Esophagus muscularis mucosa (tissue), 4 donors: ENCODE data around the gene OR52R1. TPM values are rescaled to one million over a fixed set of nuclear protein-coding genes. Genes with fewer than 3 reads are reported as not detected.

Experiments used
- DNase-seq: peaks from one replicate; pipeline ENCODE4 v3.0.0-alpha.2; 2017; ENCODE audit errors: extremely low spot score
- H3K27ac ChIP-seq, 4 donors: fragments of 200-600 bp; sonication (generic); replicated peaks in 1 of 4; 1 replicate in 3 of 4; 2 replicates in 1 of 4; pipeline ENCODE4 v1.5.1; 2016 to 2019; ENCODE audit warnings: mild to moderate bottlenecking in 1 of 4
- H3K27me3 ChIP-seq, 4 donors: fragments of 200-600 bp; sonication (generic); one replicate each; pipeline versions ENCODE4 v1.5.1 to v1.6.0; 2016 to 2019
- H3K36me3 ChIP-seq, 4 donors: fragments of 200-600 bp; sonication (generic); one replicate each; pipeline ENCODE4 v1.5.1; 2016 to 2019
- H3K4me1 ChIP-seq, 4 donors: fragments of 200-600 bp; sonication (generic); one replicate each; pipeline ENCODE4 v1.5.1; 2016 to 2019
- H3K4me3 ChIP-seq, 4 donors: fragments of 200-600 bp; sonication (generic); 1 replicate in 2 of 4; 2 replicates in 2 of 4; pipeline ENCODE4 v1.5.1; 2016 to 2019; ENCODE audit warnings: mild to moderate bottlenecking in 4 of 4, moderate library complexity in 1 of 4
- H3K9me3 ChIP-seq, 4 donors: fragments of 200-600 bp; sonication (generic); 1 replicate in 3 of 4; 2 replicates in 1 of 4; pipeline ENCODE4 v1.5.1; 2016 to 2019
- CTCF ChIP-seq, 3 experiments: fragments of 200-600 bp in 2 of 3; fragments of 450-650 bp in 1 of 3; sonication (generic) in 2 of 3; IDR thresholded peaks; one replicate each; pipeline ENCODE4 v1.5.1; 2017 to 2019; ENCODE audit warnings: antibody characterized with exemption in 3 of 3, mild to moderate bottlenecking in 2 of 3, moderate library complexity in 1 of 3
- EP300 ChIP-seq: sonication (generic); formaldehyde crosslinking; IDR thresholded peaks from one replicate; pipeline ENCODE4 v1.6.1; 2017; ENCODE audit warnings: antibody characterized with exemption
- POLR2A ChIP-seq: fragments of 450-650 bp; IDR thresholded peaks from one replicate; pipeline ENCODE4 v1.6.1; 2017; ENCODE audit warnings: antibody characterized with exemption, moderate library complexity, mild to moderate bottlenecking, low read depth
- POLR2AphosphoS5 ChIP-seq, 2 donors: sonication (generic); formaldehyde crosslinking; IDR thresholded peaks; one replicate each; pipeline ENCODE4 v1.6.1; 2017; ENCODE audit warnings: antibody characterized with exemption in 2 of 2
- WGBS: methylation state at CpG from one replicate; pipeline ENCODE4 v1.1.5; 2018; 5-methylcytosine and 5-hydroxymethylcytosine counted together
- intact Hi-C: fragments of 100-400 bp; cut with DNase I; formaldehyde crosslinking; loops from one replicate; pipeline ENCODE4 v1.15.1; 2023
- total RNA-seq, 4 donors: library from RNA; depleted of rRNA; stranded (reverse); fragments of >200 nt; gene quantifications; one replicate each; pipeline versions ENCODE4 v1.1.0 to v1.2.1, GENCODE V29; 2016

OR52R1 gene
- total RNA-seq, 4 donors from 2014 or later, result not detected

GRCh38 chr11:4830909-4831308 lies 26.7 kb upstream of the OR52R1 start:
- TF ChIP-seq EP300 (no peak), POLR2A (no peak), CTCF (IDR thresholded peaks at IDR 0.05) (no peak), POLR2AphosphoS5 (IDR thresholded peaks at IDR 0.05) (no peak)
- WGBS, result 53% methylated on average over 2 of the region's 2 CpGs
- H3K27ac ChIP-seq, result no peak overlapping the region
- no peaks in the 10 kb centered on the region for H3K36me3 ChIP-seq
- H3K4me3 ChIP-seq, result no peak overlapping the region
- no peaks in the 10 kb centered on the region for H3K4me1 ChIP-seq
- intact Hi-C loops, result no loop called here
- H3K27me3 ChIP-seq, result no peaks in the 10 kb centered on the region
- no peak for DNase-seq
- no peaks in the 10 kb centered on the region for H3K9me3 ChIP-seq

DNA sequence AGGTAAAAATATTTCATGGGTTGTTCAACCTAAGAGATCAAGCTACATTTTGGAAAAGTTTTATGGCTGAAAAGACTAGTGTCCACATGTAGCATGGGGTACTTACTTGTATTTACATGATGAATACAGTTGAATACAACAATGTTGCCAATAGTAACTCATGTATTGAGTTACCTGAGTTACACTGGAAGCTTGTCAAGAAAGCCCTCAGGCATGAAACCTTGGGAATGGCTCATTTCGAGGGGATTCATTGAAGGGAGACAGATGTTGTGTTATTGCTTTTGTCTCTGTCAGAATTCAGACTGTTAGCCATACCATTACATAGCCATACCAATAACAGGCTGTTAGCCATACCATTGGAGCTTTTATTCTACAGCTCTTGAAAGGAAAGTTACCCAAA lies 26.2 kb upstream of the OR52R1 start:
- TF ChIP-seq CTCF (IDR thresholded peaks at IDR 0.05), result no peak
- Histone ChIP-seq H3K27ac (no peak overlapping the region), H3K4me3 (no peak overlapping the region), H3K4me1 (no peaks in the 10 kb centered on the region), H3K27me3 (no peaks in the 10 kb centered on the region), H3K9me3 (no peaks in the 10 kb centered on the region), H3K36me3 (no peaks in the 10 kb centered on the region)
- WGBS, result 67% methylated on average over 1 of the region's 1 CpG
- intact Hi-C loops, result no loop called here
- no peak for DNase-seq

- no peak overlapping the region for H3K27ac ChIP-seq
These were observed 22.2 kb upstream of the OR52R1 start for GRCh38 chr11:4826425-4826824.

DNA sequence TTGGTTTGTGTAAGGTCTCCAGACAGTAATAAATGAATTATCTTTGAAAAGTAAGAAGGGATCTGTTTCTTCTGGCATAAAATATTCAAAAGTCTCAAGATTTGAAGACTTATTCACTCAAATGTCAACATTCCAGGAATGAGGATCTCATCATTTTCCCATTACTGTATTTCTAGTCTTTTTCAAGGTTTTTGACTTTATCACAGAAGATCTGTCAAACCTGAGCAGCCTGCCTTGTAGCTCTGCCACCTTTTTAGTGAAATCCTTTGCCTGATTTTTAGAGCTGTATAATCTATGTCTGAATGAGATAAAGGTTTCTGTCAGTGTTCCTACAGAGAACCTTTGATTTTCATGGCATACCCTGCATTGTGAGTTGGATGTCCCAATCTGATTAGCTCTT lies 21.0 kb upstream of the OR52R1 start:
- intact Hi-C loops, result no loop called here
- DNase-seq, result no peak
- H3K27ac ChIP-seq, result no peak overlapping the region

More at GRCh38 chr11:4826425-4826824, 22.2 kb upstream of the OR52R1 start:
- intact Hi-C loops, result loop anchor here (2.0 kb wide), 1 partner anchor 190 kb away; the partner anchor contains the start of gene OR51D1
- no peaks in the 10 kb centered on the region for H3K9me3 ChIP-seq
- no peak overlapping the region for H3K4me3 ChIP-seq
- H3K27me3 ChIP-seq, result no peaks in the 10 kb centered on the region
- H3K4me1 ChIP-seq, result no peaks in the 10 kb centered on the region
- TF ChIP-seq POLR2A, result no peak
- TF ChIP-seq CTCF (IDR thresholded peaks at IDR 0.05), result peak; percentile 44 to 56 (median 48)
- DNase-seq, result no peak
- no peaks in the 10 kb centered on the region for H3K36me3 ChIP-seq

More for the DNA sequence above, 21.0 kb upstream of the OR52R1 start:
- H3K4me1 ChIP-seq, result no peaks in the 10 kb centered on the region
- no peak for TF ChIP-seq POLR2AphosphoS5 (IDR thresholded peaks at IDR 0.05)
- no peak for TF ChIP-seq POLR2A
- no peak for TF ChIP-seq EP300
- TF ChIP-seq CTCF (IDR thresholded peaks at IDR 0.05), result no peak
- no peaks in the 10 kb centered on the region for H3K36me3 ChIP-seq
- H3K4me3 ChIP-seq, result no peak overlapping the region
- no peaks in the 10 kb centered on the region for H3K9me3 ChIP-seq
- no peaks in the 10 kb centered on the region for H3K27me3 ChIP-seq
